Measurements from ENCODE around the gene CAPN1. TPM values are rescaled to one million over a fixed set of nuclear protein-coding genes. Genes with fewer than 3 reads are reported as not detected.

CAPN1 gene
- total and polyA plus RNA-seq, 2 of the 13 experiments (the other 11 are each of a cell fraction or from before 2014, with no cell fraction given) = 57.3 to 82.6 TPM

DNA sequence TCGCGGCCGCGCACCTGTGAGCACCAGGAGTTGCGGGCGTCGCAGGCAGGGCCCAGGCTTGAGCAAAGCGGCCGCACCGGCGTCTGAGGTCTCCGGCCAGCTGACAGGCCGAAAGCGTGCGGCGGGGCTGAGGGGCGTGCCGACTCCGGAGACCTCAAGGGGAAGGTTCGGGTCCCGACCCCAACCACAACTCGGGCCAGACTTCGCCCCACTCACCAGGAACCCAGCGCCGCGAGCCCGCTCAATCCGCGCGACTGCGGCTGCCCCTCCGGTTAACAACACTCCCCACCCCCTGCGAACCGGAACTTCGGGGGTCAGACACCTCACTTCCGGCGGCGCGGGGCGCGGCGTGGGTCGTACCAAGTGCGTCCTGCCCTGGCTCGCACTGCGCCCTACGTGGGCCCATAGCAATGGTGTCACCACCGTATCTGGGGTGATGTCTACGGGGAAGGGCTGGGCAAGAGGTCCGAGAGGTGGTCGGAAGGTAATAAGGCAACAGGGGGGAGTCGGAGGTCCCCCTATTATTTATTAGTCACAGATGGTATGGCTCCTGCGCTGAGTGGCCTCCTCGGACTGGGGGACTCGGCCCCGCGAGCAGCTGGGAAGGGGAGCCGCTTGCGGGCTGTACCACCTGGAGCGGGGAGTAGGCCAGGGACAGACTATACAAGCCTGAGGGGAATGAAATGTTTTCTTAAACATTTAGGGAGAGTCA, 47.3 kb upstream of the CAPN1 start, which contains the start of gene SYVN1 (continued):
- TF ChIP-seq, protein P1, sequence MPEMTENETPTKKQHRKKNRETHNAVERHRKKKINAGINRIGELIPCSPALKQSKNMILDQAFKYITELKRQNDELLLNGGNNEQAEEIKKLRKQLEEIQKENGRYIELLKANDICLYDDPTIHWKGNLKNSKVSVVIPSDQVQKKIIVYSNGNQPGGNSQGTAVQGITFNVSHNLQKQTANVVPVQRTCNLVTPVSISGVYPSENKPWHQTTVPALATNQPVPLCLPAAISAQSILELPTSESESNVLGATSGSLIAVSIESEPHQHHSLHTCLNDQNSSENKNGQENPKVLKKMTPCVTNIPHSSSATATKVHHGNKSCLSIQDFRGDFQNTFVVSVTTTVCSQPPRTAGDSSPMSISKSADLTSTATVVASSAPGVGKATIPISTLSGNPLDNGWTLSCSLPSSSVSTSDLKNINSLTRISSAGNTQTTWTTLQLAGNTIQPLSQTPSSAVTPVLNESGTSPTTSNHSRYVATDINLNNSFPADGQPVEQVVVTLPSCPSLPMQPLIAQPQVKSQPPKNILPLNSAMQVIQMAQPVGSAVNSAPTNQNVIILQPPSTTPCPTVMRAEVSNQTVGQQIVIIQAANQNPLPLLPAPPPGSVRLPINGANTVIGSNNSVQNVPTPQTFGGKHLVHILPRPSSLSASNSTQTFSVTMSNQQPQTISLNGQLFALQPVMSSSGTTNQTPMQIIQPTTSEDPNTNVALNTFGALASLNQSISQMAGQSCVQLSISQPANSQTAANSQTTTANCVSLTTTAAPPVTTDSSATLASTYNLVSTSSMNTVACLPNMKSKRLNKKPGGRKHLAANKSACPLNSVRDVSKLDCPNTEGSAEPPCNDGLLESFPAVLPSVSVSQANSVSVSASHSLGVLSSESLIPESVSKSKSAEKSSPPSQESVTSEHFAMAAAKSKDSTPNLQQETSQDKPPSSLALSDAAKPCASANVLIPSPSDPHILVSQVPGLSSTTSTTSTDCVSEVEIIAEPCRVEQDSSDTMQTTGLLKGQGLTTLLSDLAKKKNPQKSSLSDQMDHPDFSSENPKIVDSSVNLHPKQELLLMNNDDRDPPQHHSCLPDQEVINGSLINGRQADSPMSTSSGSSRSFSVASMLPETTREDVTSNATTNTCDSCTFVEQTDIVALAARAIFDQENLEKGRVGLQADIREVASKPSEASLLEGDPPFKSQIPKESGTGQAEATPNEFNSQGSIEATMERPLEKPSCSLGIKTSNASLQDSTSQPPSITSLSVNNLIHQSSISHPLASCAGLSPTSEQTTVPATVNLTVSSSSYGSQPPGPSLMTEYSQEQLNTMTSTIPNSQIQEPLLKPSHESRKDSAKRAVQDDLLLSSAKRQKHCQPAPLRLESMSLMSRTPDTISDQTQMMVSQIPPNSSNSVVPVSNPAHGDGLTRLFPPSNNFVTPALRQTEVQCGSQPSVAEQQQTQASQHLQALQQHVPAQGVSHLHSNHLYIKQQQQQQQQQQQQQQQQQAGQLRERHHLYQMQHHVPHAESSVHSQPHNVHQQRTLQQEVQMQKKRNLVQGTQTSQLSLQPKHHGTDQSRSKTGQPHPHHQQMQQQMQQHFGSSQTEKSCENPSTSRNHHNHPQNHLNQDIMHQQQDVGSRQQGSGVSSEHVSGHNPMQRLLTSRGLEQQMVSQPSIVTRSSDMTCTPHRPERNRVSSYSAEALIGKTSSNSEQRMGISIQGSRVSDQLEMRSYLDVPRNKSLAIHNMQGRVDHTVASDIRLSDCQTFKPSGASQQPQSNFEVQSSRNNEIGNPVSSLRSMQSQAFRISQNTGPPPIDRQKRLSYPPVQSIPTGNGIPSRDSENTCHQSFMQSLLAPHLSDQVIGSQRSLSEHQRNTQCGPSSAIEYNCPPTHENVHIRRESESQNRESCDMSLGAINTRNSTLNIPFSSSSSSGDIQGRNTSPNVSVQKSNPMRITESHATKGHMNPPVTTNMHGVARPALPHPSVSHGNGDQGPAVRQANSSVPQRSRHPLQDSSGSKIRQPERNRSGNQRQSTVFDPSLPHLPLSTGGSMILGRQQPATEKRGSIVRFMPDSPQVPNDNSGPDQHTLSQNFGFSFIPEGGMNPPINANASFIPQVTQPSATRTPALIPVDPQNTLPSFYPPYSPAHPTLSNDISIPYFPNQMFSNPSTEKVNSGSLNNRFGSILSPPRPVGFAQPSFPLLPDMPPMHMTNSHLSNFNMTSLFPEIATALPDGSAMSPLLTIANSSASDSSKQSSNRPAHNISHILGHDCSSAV (CRISPR knock-in tag; IDR thresholded peaks at IDR 0.05; ENCODE audit: borderline replicate concordance) = 0 out of 2 replicates have a peak, but pooled peaks have one; percentile 16
- TF ChIP-seq ZNF672 (CRISPR knock-in tag; IDR thresholded peaks at IDR 0.05) (0 out of 2 replicates have a peak, but pooled peaks have one; percentile 68), MAFK (conservative IDR thresholded peaks at IDR 0.05 in 1 of 2, IDR thresholded peaks at IDR 0.05 in 1 of 2; ENCODE audit: low read length in 2 of 2) (no peak), ZNF12 (CRISPR knock-in tag; IDR thresholded peaks at IDR 0.05) (no peak), CENPT (CRISPR knock-in tag; IDR thresholded peaks at IDR 0.05; ENCODE audit: low read depth) (no peak), ZNF367 (CRISPR knock-in tag; IDR thresholded peaks at IDR 0.05; ENCODE audit: borderline replicate concordance) (no peak), ZNF383 (CRISPR knock-in tag; IDR thresholded peaks at IDR 0.05; ENCODE audit: borderline replicate concordance) (no peak), SETDB1 (CRISPR knock-in tag; IDR thresholded peaks at IDR 0.05; ENCODE audit: borderline replicate concordance) (no peak), ZNF382 (CRISPR knock-in tag; IDR thresholded peaks at IDR 0.05; ENCODE audit: borderline replicate concordance) (no peak), ZNF546 (CRISPR knock-in tag; conservative IDR thresholded peaks at IDR 0.05) (no peak), SATB2 (CRISPR knock-in tag; IDR thresholded peaks at IDR 0.05) (peak; percentile 52; the same call in 1 of the 2 replicates), SP4 (CRISPR knock-in tag; IDR thresholded peaks at IDR 0.05) (peak; percentile 66; the same call in 1 of the 2 replicates), ZNF737 (CRISPR knock-in tag; IDR thresholded peaks at IDR 0.05; ENCODE audit: borderline replicate concordance) (0 out of 2 replicates have a peak, but pooled peaks have one; percentile 50), RORA (CRISPR knock-in tag; IDR thresholded peaks at IDR 0.05) (no peak), MEIS1 (CRISPR knock-in tag; IDR thresholded peaks at IDR 0.05; ENCODE audit: borderline replicate concordance) (peak; percentile 78; the same call in 1 of the 2 replicates), NR2F1 (CRISPR knock-in tag; IDR thresholded peaks at IDR 0.05) (no peak; a peak in 1 of 4 replicates), HDAC6 (IDR thresholded peaks at IDR 0.05; ENCODE audit: low read depth, low read length) (no peak)
- TF ChIP-seq, protein P2, sequence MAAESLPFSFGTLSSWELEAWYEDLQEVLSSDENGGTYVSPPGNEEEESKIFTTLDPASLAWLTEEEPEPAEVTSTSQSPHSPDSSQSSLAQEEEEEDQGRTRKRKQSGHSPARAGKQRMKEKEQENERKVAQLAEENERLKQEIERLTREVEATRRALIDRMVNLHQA (CRISPR knock-in tag; IDR thresholded peaks at IDR 0.05) = no peak
- TF ChIP-seq, protein P3, sequence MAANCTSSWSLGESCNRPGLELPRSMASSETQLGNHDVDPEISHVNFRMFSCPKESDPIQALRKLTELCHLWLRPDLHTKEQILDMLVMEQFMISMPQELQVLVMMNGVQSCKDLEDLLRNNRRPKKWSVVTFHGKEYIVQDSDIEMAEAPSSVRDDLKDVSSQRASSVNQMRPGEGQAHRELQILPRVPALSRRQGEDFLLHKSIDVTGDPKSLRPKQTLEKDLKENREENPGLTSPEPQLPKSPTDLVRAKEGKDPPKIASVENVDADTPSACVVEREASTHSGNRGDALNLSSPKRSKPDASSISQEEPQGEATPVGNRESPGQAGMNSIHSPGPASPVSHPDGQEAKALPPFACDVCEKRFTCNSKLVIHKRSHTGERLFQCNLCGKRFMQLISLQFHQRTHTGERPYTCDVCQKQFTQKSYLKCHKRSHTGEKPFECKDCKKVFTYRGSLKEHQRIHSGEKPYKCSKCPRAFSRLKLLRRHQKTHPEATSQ (CRISPR knock-in tag; IDR thresholded peaks at IDR 0.05; ENCODE audit: borderline replicate concordance) = no peak
